Tibial artery (tissue), 4 donors: Measurements from ENCODE around the gene PQBP1.

Experiments used
- DNase-seq, 2 donors: peaks; one replicate each; pipeline ENCODE4 v3.0.0-alpha.2; 2019
- H3K27ac ChIP-seq, 2 donors: fragments of 200-600 bp; sonication (generic) in 1 of 2; 1 replicate in 1 of 2; 2 replicates in 1 of 2; pipeline ENCODE4 v1.5.1; 2018 to 2019; ENCODE audit warnings: mild to moderate bottlenecking in 1 of 2
- H3K27me3 ChIP-seq, 2 donors: fragments of 200-600 bp; sonication (generic) in 1 of 2; one replicate each; pipeline versions ENCODE4 v1.5.1 to v1.6.0; 2016 to 2019
- H3K36me3 ChIP-seq, 3 donors: fragments of 200-600 bp; sonication (generic) in 2 of 3; one replicate each; pipeline ENCODE4 v1.5.1; 2016 to 2019; ENCODE audit warnings: mild to moderate bottlenecking in 2 of 3
- H3K4me1 ChIP-seq, 4 donors: fragments of 200-600 bp; sonication (generic) in 2 of 4; 1 replicate in 3 of 4; 2 replicates in 1 of 4; pipeline ENCODE4 v1.5.1; 2016 to 2019
- H3K4me3 ChIP-seq, 2 donors: fragments of 200-600 bp; sonication (generic) in 1 of 2; 1 replicate in 1 of 2; 2 replicates in 1 of 2; pipeline ENCODE4 v1.5.1; 2018 to 2019; ENCODE audit warnings: mild to moderate bottlenecking in 2 of 2
- H3K9me3 ChIP-seq, 3 donors: fragments of 200-600 bp; sonication (generic) in 1 of 3; one replicate each; pipeline ENCODE4 v1.5.1; 2016 to 2019
- intact Hi-C: fragments of 100-400 bp; cut with DNase I; formaldehyde crosslinking; loops from one replicate; pipeline ENCODE4 v1.15.0; 2023; ENCODE audit warnings: low total_unique reads
- TF ChIP-seq, protein P1 (sequence below), 2 experiments: fragments of 200-600 bp in 1 of 2; fragments of 450-650 bp in 1 of 2; IDR thresholded peaks; one replicate each; pipeline ENCODE4 v1.5.1; 2017 to 2019; ENCODE audit warnings: antibody characterized with exemption in 2 of 2, mild to moderate bottlenecking in 1 of 2, moderate library complexity in 1 of 2

PQBP1 gene

DNA sequence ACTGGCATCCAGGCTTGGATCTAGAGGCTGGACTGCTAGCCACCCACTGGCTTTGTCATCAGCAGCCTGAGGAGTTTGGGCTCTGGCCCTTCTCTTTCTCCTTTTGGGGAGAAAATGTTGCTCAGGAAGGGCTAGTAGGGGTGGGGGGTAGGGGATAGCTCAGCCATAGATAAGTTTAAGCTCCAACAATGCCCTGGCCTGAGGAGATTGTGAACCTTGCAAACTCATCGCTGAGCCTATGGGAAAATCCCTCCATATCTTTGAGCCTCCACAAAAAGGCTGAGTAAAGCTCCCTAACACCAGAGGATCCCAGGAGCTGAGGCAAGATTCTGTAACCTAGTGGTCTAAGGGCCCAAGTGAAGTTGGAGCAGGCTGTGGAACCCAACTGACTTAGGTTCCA lies 50.9 kb downstream of the PQBP1 start:
- Histone ChIP-seq H3K4me1 (peaks cover 0 to 23% (median 4%) of the 10 kb centered on the region in 4 donors), H3K27ac (no peak overlapping the region), H3K9me3 (no peaks in the 10 kb centered on the region), H3K27me3 (no peaks in the 10 kb centered on the region), H3K4me3 (no peak overlapping the region), H3K36me3 (peaks cover 0 to 5% (median 0%) of the 10 kb centered on the region in 3 donors)
- TF ChIP-seq, protein P1, sequence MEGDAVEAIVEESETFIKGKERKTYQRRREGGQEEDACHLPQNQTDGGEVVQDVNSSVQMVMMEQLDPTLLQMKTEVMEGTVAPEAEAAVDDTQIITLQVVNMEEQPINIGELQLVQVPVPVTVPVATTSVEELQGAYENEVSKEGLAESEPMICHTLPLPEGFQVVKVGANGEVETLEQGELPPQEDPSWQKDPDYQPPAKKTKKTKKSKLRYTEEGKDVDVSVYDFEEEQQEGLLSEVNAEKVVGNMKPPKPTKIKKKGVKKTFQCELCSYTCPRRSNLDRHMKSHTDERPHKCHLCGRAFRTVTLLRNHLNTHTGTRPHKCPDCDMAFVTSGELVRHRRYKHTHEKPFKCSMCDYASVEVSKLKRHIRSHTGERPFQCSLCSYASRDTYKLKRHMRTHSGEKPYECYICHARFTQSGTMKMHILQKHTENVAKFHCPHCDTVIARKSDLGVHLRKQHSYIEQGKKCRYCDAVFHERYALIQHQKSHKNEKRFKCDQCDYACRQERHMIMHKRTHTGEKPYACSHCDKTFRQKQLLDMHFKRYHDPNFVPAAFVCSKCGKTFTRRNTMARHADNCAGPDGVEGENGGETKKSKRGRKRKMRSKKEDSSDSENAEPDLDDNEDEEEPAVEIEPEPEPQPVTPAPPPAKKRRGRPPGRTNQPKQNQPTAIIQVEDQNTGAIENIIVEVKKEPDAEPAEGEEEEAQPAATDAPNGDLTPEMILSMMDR (IDR thresholded peaks at IDR 0.05): no peak
- DNase-seq: no peak
- intact Hi-C loops: no loop called here
